GM19193 (cell line): ENCODE data around the gene XYLT1.

ENCODE experiments used
- POLR2A ChIP-seq: IDR thresholded peaks from 4 replicates; pipeline ENCODE4 v1.6.1; 2011; ENCODE audit not compliant: insufficient read depth, insufficient read length; ENCODE audit errors: extremely low read depth

Gene XYLT1

DNA sequence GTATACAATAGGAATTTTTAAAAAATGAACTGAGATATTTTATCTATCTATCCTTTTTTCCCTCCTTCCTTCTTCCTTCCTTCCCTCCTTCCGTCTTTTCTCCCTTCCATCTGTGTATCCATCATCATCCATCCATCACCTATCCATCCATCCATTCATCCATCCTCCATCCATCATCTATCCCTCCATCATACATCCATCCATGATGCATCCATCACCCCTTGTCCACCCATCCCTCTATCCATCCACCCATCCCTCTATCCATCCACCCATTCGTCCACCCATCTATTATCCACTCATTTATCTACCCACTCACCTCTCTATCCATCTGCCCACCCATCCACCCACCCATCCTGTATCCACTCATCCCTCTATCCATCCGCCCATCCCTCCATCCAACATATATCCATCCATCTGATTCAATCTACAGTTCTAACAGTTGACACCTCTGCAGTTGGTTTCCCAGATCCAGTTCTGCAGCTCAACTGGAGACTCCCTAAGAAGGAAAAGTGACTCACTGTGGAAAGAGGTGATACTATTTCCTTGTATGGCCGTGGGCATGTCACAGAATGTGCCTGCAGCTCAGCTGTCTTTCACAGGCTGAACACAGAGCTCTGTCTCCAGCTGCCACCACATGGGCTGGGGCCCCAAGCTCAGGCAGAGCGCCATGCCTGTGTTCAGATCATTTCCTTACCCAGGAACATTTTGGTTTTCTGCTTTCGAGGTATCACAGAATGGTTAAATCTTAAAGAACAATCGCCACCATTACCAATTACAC is 130.8 kb downstream of the XYLT1 start:
- no peak for TF ChIP-seq POLR2A

GRCh38 chr16:17338244-17338643 is 132.5 kb downstream of the XYLT1 start:
- TF ChIP-seq POLR2A, result no peak

DNA sequence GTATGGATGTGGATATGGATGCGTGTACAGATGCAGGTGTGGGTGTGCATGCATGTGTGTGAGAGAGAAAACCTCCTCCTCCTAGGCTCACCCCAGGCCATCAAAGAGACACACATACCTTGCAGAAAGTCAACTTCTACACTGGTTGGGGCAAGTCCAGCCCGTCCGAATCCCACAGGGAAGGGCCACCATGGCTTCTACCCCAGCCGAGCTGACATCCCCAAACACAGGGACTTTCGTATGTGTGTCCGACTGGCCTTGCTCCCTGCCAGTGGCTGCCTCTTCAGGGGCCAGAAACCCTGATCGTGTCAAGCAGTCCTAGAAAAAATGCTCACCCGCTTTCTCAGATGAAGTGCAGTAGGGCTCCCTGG is 134.2 kb downstream of the XYLT1 start:
- no peak for TF ChIP-seq POLR2A

- no peak for TF ChIP-seq POLR2A
These were observed 134.8 kb downstream of the XYLT1 start for GRCh38 chr16:17335826-17336529.

GRCh38 chr16:17334096-17334495 is 136.7 kb downstream of the XYLT1 start:
- TF ChIP-seq POLR2A, result no peak

DNA sequence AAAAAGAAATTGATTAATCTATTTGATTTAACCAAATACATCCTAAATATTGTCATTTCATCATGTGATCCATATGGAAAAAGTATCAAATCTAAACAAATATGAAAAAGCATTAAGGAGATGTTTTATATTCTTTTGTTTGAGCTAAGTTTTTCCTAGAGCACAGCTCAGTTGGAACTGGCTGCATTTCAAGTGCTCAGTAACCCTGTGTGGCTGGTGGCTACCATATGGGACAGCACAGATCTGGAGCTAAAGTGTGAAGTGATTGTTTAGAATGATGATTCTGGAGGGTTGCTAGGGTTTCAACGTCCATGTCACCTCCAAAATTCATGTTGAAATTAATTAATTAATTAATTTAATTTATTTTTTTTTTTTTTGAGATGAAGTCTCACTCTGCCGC is 137.5 kb downstream of the XYLT1 start:
- no peak for TF ChIP-seq POLR2A

- no peak for TF ChIP-seq POLR2A
These were observed 138.8 kb downstream of the XYLT1 start for GRCh38 chr16:17331991-17332390.

DNA sequence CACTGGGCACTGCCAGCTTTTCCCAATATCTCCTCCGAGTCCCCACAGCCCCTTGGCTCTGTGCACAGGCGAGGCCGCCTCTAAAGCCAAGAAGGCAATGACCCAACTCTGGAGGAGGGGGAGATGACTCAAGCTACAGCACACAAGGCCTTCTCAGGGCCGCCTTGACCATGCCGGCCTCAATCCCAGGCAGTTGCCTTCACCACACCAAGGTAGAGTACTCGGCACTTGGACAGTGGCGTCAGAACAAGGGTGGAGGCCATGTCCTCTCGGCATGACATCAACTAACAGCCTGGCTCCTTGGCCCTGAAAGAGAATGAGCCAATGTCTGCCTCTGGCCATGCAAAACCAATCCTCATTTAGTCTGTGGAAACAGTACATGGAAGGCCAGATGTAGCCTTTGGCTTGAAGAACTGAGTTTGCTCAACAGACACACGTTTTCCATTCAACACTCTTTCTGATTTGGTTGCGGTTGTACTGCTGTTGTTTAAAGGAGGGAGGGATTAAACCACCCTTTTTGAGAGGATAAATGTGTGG is 139.6 kb downstream of the XYLT1 start:
- TF ChIP-seq POLR2A, result no peak

DNA sequence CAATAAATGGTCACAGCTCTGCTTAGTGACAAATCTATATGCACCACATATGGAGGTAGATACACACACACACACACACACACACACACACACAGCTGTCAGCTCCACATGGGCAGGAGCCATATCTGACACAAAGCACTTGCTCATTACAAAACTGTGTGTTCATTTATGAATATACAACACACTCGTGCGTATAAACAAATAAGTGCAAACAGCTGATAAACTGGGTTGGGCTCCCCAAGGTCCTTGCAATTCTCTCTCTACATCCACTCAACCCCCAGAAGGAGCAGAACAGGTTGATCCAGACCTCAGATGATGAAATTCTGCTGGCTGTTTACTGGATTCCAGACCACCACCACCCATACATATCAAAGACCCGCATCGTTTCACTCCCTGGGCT is 140.7 kb downstream of the XYLT1 start:
- no peak for TF ChIP-seq POLR2A

DNA sequence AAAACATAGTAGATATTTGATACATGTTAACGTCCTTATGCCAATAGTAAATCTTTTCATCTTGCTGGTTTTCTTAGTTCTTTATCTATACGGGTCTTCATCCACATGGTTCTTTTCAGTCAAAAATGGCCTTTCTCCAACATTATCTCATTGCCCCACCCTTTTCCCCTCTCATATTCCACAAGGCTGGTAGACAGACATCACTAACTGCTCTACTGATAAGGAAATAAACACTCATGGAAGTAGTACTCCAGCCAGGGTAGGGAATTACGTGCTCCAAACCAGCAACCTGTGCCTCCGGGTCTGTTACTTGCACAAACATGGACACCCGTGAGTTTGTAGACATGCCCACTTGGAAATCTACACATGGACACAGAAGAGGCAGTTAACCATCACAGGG is 141.4 kb downstream of the XYLT1 start:
- no peak for TF ChIP-seq POLR2A

DNA sequence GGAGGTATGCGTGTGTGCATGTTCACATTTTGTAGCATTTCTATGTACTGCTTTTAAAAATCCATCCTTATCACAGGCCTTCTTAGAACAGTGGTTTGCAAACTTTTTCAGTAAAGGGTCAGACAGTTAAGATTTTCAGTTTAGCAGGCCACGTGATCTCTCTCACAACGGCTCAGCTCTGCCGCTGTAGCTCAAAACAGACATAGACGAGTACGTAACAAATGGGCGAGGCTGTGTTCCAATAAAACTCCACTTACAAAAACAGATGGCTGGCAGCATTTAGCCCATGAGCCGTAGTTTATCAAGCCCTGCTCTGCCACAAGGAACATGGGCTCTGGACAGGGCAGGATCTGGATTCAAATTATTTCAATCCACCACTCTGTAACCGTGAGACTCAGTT is 141.8 kb downstream of the XYLT1 start:
- no peak for TF ChIP-seq POLR2A

GRCh38 chr16:17327664-17328335 is 143.0 kb downstream of the XYLT1 start:
- no peak for TF ChIP-seq POLR2A

DNA sequence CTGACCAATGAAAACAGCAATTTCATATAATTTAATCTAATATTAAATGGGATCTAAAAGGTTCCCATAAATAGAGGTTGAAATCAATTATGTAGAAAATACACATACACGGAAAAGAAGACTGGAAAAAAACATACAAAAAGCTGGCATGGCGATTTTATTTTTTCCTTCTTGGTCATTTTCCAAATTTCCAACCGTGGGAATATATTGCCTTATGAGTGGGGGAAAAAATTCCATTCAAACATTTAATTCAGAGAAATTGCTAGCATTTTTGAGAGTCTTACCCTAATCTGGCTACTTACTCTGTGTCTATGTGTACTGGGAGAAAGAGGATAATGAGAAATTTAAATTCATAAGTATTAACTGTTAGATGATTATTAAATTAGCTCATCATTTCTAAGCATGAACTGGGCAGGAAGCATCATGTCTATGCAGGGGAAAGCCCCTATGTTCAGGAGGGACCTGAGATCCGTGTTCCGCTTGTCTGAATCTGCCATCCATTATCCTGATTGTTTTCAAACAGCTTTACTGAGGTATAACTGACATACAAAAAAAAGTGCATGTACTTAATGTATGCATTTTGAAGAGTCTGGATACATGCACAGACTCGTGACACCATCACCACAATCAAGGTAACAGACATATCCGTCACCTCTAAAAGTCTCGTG is 145.2 kb downstream of the XYLT1 start:
- no peak for TF ChIP-seq POLR2A

DNA sequence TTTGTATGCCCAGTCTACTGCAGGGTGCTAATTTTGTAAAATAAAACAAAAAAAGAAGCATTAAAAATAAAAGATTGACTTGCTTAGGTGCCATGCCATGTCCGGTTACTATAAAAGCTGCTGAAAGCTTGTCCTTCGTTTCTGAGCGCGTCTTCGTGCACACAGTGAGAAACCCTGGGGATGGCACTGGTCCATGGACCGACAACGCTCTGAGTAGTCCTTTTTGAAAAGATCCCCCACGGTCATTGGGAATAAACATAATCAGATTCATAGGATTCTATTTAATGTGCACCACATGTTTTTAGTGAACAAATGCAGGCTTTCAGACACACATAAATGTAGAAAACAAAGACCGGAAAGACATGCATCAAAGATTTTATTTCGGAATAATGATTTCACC is 146.3 kb downstream of the XYLT1 start:
- no peak for TF ChIP-seq POLR2A

- TF ChIP-seq POLR2A, result no peak
These were observed 147.6 kb downstream of the XYLT1 start for GRCh38 chr16:17323171-17323570.
